Omental fat pad (tissue), 4 donors: Measurements from ENCODE around the gene CCDC137. TPM values are rescaled to one million over a fixed set of nuclear protein-coding genes. Genes with fewer than 3 reads are reported as not detected.
"Not testable (repeated sequence)": the region's sequence is repeated elsewhere in the genome, so short reads cannot be mapped to it uniquely, and the experiment has no call there.

Experiments
- ATAC-seq: fragments of 150-250 bp; one replicate; pipeline ENCODE4 v1.9.1; 2016; ENCODE audit warnings: mild to moderate bottlenecking, moderate library complexity; ENCODE audit not compliant: low FRiP score
- DNase-seq: peaks from one replicate; pipeline ENCODE4 v3.0.0-alpha.2; 2019; ENCODE audit warnings: low spot score
- CTCF ChIP-seq, 3 donors: fragments of 450-650 bp; IDR thresholded peaks; one replicate each; pipeline ENCODE4 v1.5.1; 2016 to 2017; ENCODE audit warnings: antibody characterized with exemption in 3 of 3, mild to moderate bottlenecking in 3 of 3, moderate library complexity in 2 of 3
- total RNA-seq, 4 donors: library from RNA; depleted of rRNA; stranded (reverse); fragments of >200 nt; gene quantifications; one replicate each; pipeline ENCODE4 v1.1.0, GENCODE V29; 2016

The CCDC137 gene
- total RNA-seq, 4 donors from 2014 or later = 6.8 to 15.6 (median 9.4) TPM

- no peak for ATAC-seq
Observed at GRCh38 chr17:81672954-81673353, 6.4 kb downstream of the CCDC137 start.

GRCh38 chr17:81673561-81674258 is 7.2 kb downstream of the CCDC137 start:
- ATAC-seq (no peak), DNase-seq (no peak)
- TF ChIP-seq CTCF (IDR thresholded peaks at IDR 0.05) = no peak

More at GRCh38 chr17:81672954-81673353, 6.4 kb downstream of the CCDC137 start:
- no peak for TF ChIP-seq CTCF (IDR thresholded peaks at IDR 0.05)
- no peak for DNase-seq

- not testable (repeated sequence) for DNase-seq, ATAC-seq
Observed at GRCh38 chr17:81675515-81676221, 9.1 kb downstream of the CCDC137 start.

- TF ChIP-seq CTCF (IDR thresholded peaks at IDR 0.05) = no peak
- DNase-seq (no peak), ATAC-seq (no peak)
Observed at GRCh38 chr17:81676906-81677305, 10.4 kb downstream of the CCDC137 start.

- no peak for TF ChIP-seq CTCF (IDR thresholded peaks at IDR 0.05)
- ATAC-seq (no peak), DNase-seq (no peak)
Observed at GRCh38 chr17:81680150-81680549, 13.6 kb downstream of the CCDC137 start.

GRCh38 chr17:81681672-81682071 is 15.1 kb downstream of the CCDC137 start:
- TF ChIP-seq CTCF (IDR thresholded peaks at IDR 0.05) = no peak
- ATAC-seq = no peak

GRCh38 chr17:81682565-81683207 is 16.1 kb downstream of the CCDC137 start:
- TF ChIP-seq CTCF (IDR thresholded peaks at IDR 0.05) = no peak
- DNase-seq (no peak), ATAC-seq (no peak)

More at GRCh38 chr17:81681672-81682071, 15.1 kb downstream of the CCDC137 start:
- DNase-seq = no peak
